T-cell (primary cell): ENCODE results near the gene RPS6KA2. TPM values are rescaled to one million over a fixed set of nuclear protein-coding genes. Genes with fewer than 3 reads are reported as not detected.
"Not testable (repeated sequence)": the region's sequence is repeated elsewhere in the genome, so short reads cannot be mapped to it uniquely, and the experiment has no call there.

Experiments used
- ATAC-seq, 4 experiments: fragments of 200-7000 bp in 3 of 4; fragments of 150-1000 bp in 1 of 4; cut with Tn5 transposase; replicated peaks in 1 of 4; 1 replicate in 3 of 4; 2 replicates in 1 of 4; pipeline ENCODE4 v1.10.0; 2021; ENCODE audit warnings: moderate library complexity in 3 of 4, mild to moderate bottlenecking in 2 of 4, moderate number of reproducible peaks in 1 of 4
- CTCF ChIA-PET, 2 donors: fragments of 300-600 bp; sonication (Branson Sonifier 250); formaldehyde crosslinking; loops; one replicate each; lab custom pipeline; 2022; ENCODE audit warnings: antibody characterized with exemption in 2 of 2; lab: Charles Lee
- POLR2A ChIA-PET, 2 donors: fragments of 300-600 bp; sonication (Branson Sonifier 250); formaldehyde crosslinking; loops; one replicate each; lab custom pipeline; 2022; ENCODE audit warnings: antibody characterized with exemption in 2 of 2; lab: Charles Lee
- DNase-seq, 35 experiments: peaks; one replicate each; pipeline versions ENCODE4 v3.0.0 to v3.0.0-alpha.2; 2013 to 2023
- H3K27ac ChIP-seq: one replicate; pipeline ENCODE4 v1.5.1; 2013; ENCODE audit warnings: low read length
- H3K27me3 ChIP-seq, 2 experiments: replicated peaks in 1 of 2; 1 replicate in 1 of 2; 2 replicates in 1 of 2; pipeline versions ENCODE4 v1.6.1 to v1.7.0; 2013; ENCODE audit warnings: low read length in 1 of 2, mixed read lengths in 1 of 2; ENCODE audit not compliant: control insufficient read depth in 2 of 2, insufficient read depth in 2 of 2; ENCODE audit errors: extremely low read depth in 1 of 2
- H3K36me3 ChIP-seq, 2 donors: 1 replicate in 1 of 2; 2 replicates in 1 of 2; pipeline versions ENCODE4 v1.6.1 to v1.7.0; 2013; ENCODE audit warnings: low read length in 1 of 2; ENCODE audit not compliant: control insufficient read depth in 2 of 2, insufficient read depth in 1 of 2; ENCODE audit errors: extremely low read depth in 1 of 2
- H3K4me1 ChIP-seq, 2 experiments: 1 replicate in 1 of 2; 2 replicates in 1 of 2; pipeline versions ENCODE4 v1.6.1 to v1.7.0; 2013; ENCODE audit warnings: low read length in 2 of 2, mixed read lengths in 1 of 2; ENCODE audit not compliant: insufficient read depth in 2 of 2, control insufficient read depth in 1 of 2; ENCODE audit errors: extremely low read depth in 1 of 2
- H3K4me3 ChIP-seq, 2 donors: 1 replicate in 1 of 2; 2 replicates in 1 of 2; pipeline versions ENCODE4 v1.5.1 to v1.7.0; 2013; ENCODE audit warnings: mild to moderate bottlenecking in 2 of 2, low read length in 1 of 2, moderate library complexity in 1 of 2; ENCODE audit not compliant: control insufficient read depth in 1 of 2; ENCODE audit errors: extremely low read depth in 1 of 2
- H3K9me3 ChIP-seq: 2 replicates; pipeline ENCODE4 v1.7.0; 2013
- H3K27ac Mint-ChIP-seq, 2 donors: one replicate each; pipeline ENCODE4 v1.8.0; 2020 to 2021; ENCODE audit warnings: mild to moderate bottlenecking in 2 of 2, mixed read lengths in 2 of 2
- H3K27me3 Mint-ChIP-seq, 2 donors: one replicate each; pipeline ENCODE4 v1.8.0; 2021 to 2022; ENCODE audit warnings: mixed read lengths in 2 of 2
- H3K36me3 Mint-ChIP-seq: one replicate; pipeline ENCODE4 v1.8.0; 2021; ENCODE audit warnings: mixed read lengths
- H3K4me1 Mint-ChIP-seq, 3 donors: one replicate each; pipeline ENCODE4 v1.8.0; 2020 to 2022; ENCODE audit warnings: mixed read lengths in 3 of 3, mild to moderate bottlenecking in 1 of 3
- H3K4me3 Mint-ChIP-seq, 3 donors: one replicate each; pipeline ENCODE4 v1.8.0; 2020 to 2022; ENCODE audit warnings: mild to moderate bottlenecking in 3 of 3, mixed read lengths in 3 of 3, moderate library complexity in 3 of 3
- H3K9me3 Mint-ChIP-seq, 3 donors: one replicate each; pipeline ENCODE4 v1.8.0; 2020 to 2022; ENCODE audit warnings: mixed read lengths in 3 of 3
- WGBS: methylation state at CpG from one replicate; pipeline ENCODE4 v1.1.5; 2013; ENCODE audit warnings: missing lambda C conversion rate; ENCODE audit not compliant: insufficient coverage; 5-methylcytosine and 5-hydroxymethylcytosine counted together
- total RNA-seq, 35 experiments: library from RNA in 6 of 35; stranded (reverse) in 6 of 35; fragments of 120-200 nt in 1 of 35; gene quantifications; one replicate each; pipeline versions ENCODE4 v1.2.1 to v1.2.4 and lab custom pipeline; 2013 to 2026

The RPS6KA2 gene
- total RNA-seq, 5 donors from 2014 or later (not counting 1 experiment from before 2014, with no cell fraction given), result 4.1 to 21.5 (median 12.4) TPM

DNA sequence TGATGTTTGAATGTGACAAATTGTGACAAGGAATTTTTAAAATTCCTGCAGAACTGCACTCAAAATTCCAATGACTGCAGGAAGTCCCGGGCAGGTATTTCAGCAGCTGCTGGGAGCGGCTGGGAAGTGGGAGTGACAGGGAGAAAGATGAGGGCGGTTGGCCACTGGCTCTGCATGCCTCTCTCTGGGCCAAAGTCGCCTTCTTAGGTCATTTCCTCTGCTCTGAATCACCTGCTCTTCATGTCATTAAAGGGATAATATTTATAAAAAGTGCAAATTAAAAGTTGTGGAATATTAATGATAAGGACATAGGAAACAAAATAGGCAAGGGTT is 84.5 kb downstream of the RPS6KA2 start:
- no peak for ATAC-seq
- H3K36me3 Mint-ChIP-seq, result peaks cover 1% of the 10 kb centered on the region
- POLR2A ChIA-PET, result no interaction called here

GRCh38 chr6:166541876-166542579 is 85.0 kb downstream of the RPS6KA2 start:
- H3K36me3 ChIP-seq, result no peaks in the 10 kb centered on the region
- peak overlapping the region; percentile 81 for H3K27ac ChIP-seq
- H3K27ac Mint-ChIP-seq, result peak overlapping the region; percentile 87 to 89
- ChIA-PET POLR2A (interaction anchor here in 1 of 2 donors (1.8 kb wide), 1 partner anchor 54 kb away, joined by 4 read pairs; no protein-coding TSS in a partner anchor), CTCF (interaction anchor here in 1 of 2 donors (1.0 to 1.4 kb wide), 2 partner anchors 85 to 161 kb away, joined by 5 to 7 read pairs; partner anchors contain the start of gene RPS6KA2)
- H3K4me3 ChIP-seq, result peak overlapping the region in 1 of 2 donors; percentile 49
- peak in 1 of 35 experiments; percentile 59 for DNase-seq
- ATAC-seq, result peak in 1 of 4 experiments; percentile 47
- H3K9me3 ChIP-seq, result no peaks in the 10 kb centered on the region
- no peaks in the 10 kb centered on the region for H3K27me3 Mint-ChIP-seq
- no peaks in the 10 kb centered on the region for H3K9me3 Mint-ChIP-seq
- no peaks in the 10 kb centered on the region for H3K27me3 ChIP-seq
- H3K4me1 ChIP-seq, result peaks cover 5 to 23% of the 10 kb centered on the region in 2 experiments
- H3K4me3 Mint-ChIP-seq, result peak overlapping the region; percentile 64 to 80 (median 76)
- peaks cover 30 to 32% (median 31%) of the 10 kb centered on the region in 3 donors for H3K4me1 Mint-ChIP-seq
- H3K36me3 Mint-ChIP-seq, result peaks cover 7% of the 10 kb centered on the region
- WGBS, result 50% methylated on average over 8 of the region's 12 CpGs

More for the DNA sequence above, 84.5 kb downstream of the RPS6KA2 start:
- H3K4me3 Mint-ChIP-seq, result no peak overlapping the region
- no peaks in the 10 kb centered on the region for H3K9me3 Mint-ChIP-seq
- H3K27me3 Mint-ChIP-seq, result no peaks in the 10 kb centered on the region
- H3K4me1 Mint-ChIP-seq, result peaks cover 30 to 32% (median 31%) of the 10 kb centered on the region in 3 donors
- H3K27ac Mint-ChIP-seq, result no peak overlapping the region
- peak overlapping the region; percentile 81 for H3K27ac ChIP-seq
- no peaks in the 10 kb centered on the region for H3K36me3 ChIP-seq
- H3K9me3 ChIP-seq, result no peaks in the 10 kb centered on the region
- H3K4me3 ChIP-seq, result no peak overlapping the region
- no peaks in the 10 kb centered on the region for H3K27me3 ChIP-seq
- CTCF ChIA-PET, result no interaction called here
- WGBS, result no CpG with 5 or more reads among the region's 4 CpGs
- DNase-seq, result no peak
- peaks cover 5 to 23% of the 10 kb centered on the region in 2 experiments for H3K4me1 ChIP-seq

GRCh38 chr6:166541366-166541765 is 85.7 kb downstream of the RPS6KA2 start:
- no peak for ATAC-seq
- no peak for DNase-seq
- H3K4me1 Mint-ChIP-seq, result peaks cover 30 to 32% (median 31%) of the 10 kb centered on the region in 3 donors
- 67% methylated on average over 12 of the region's 12 CpGs for WGBS
- H3K9me3 ChIP-seq, result no peaks in the 10 kb centered on the region
- H3K36me3 ChIP-seq, result no peaks in the 10 kb centered on the region
- ChIA-PET CTCF (interaction anchor here in 1 of 2 donors (0.9 to 1.4 kb wide), 4 partner anchors 10 to 160 kb away, joined by 3 to 7 read pairs (median 4); partner anchors contain the start of gene RPS6KA2), POLR2A (interaction anchor here (0.7 to 1.8 kb wide), 2 partner anchors 53 kb away, joined by 4 read pairs; no protein-coding TSS in a partner anchor)
- no peaks in the 10 kb centered on the region for H3K27me3 ChIP-seq
- H3K27me3 Mint-ChIP-seq, result no peaks in the 10 kb centered on the region
- peak overlapping the region; percentile 64 to 80 (median 76) for H3K4me3 Mint-ChIP-seq
- H3K4me3 ChIP-seq, result peak overlapping the region in 1 of 2 donors; percentile 49
- peaks cover 8% of the 10 kb centered on the region for H3K36me3 Mint-ChIP-seq
- H3K27ac Mint-ChIP-seq, result peak overlapping the region; percentile 87 to 89
- peaks cover 5 to 23% of the 10 kb centered on the region in 2 experiments for H3K4me1 ChIP-seq
- peak overlapping the region; percentile 81 for H3K27ac ChIP-seq
- no peaks in the 10 kb centered on the region for H3K9me3 Mint-ChIP-seq

DNA sequence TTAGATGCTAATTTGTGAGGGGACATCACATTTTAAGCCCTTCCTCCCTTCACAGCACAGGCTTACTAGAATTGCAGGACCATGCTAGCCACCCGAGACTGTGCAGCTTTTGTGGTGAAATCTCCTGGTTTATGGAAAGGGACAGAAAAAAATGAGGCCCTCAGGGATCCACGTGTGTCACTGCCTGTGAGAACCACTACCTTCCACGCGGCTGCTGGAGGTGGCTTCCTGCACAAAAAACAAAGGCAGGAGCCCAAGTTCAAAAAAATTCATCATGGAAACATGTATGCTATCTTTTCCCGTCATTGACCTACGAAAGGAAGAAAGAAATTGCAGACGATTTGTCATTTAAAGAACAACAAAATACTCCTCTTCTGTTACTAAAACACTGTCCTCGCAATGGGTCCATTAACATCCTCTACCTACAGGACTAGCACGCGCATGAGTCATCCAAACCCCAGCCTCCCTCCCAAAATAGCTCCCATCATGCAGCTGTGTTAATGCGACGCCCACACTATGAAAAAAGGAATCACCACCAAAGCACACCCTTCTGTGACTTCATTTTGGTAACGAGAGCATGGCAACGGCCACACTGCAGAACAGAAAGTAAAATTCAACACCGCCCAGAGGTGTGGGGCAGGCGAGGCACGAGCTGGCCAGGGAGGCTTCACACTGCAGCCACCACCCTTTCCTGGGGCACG is 86.3 kb downstream of the RPS6KA2 start:
- H3K9me3 Mint-ChIP-seq, result no peaks in the 10 kb centered on the region
- peak overlapping the region; percentile 81 for H3K27ac ChIP-seq
- peak; percentile 21 to 80 (median 48) for DNase-seq
- H3K36me3 Mint-ChIP-seq, result peaks cover 8% of the 10 kb centered on the region
- H3K27me3 Mint-ChIP-seq, result no peaks in the 10 kb centered on the region
- H3K4me3 ChIP-seq, result peak overlapping the region in 1 of 2 donors; percentile 49
- POLR2A ChIA-PET, result interaction anchor here (0.7 to 1.8 kb wide), 2 partner anchors 52 kb away, joined by 4 read pairs; no protein-coding TSS in a partner anchor
- peak overlapping the region; percentile 87 to 89 for H3K27ac Mint-ChIP-seq
- CTCF ChIA-PET, result interaction anchor here in 1 of 2 donors (0.9 to 1.4 kb wide), 4 partner anchors 9 to 159 kb away, joined by 3 to 7 read pairs (median 4); partner anchors contain the start of gene RPS6KA2
- no peaks in the 10 kb centered on the region for H3K36me3 ChIP-seq
- H3K4me1 ChIP-seq, result peaks cover 5 to 23% of the 10 kb centered on the region in 2 experiments
- WGBS, result 45% methylated on average over 9 of the region's 18 CpGs
- peaks cover 30 to 32% (median 31%) of the 10 kb centered on the region in 3 donors for H3K4me1 Mint-ChIP-seq
- peak overlapping the region; percentile 64 to 80 (median 76) for H3K4me3 Mint-ChIP-seq
- ATAC-seq, result peak; percentile 83 to 97 (median 89)
- H3K27me3 ChIP-seq, result no peaks in the 10 kb centered on the region
- no peaks in the 10 kb centered on the region for H3K9me3 ChIP-seq

DNA sequence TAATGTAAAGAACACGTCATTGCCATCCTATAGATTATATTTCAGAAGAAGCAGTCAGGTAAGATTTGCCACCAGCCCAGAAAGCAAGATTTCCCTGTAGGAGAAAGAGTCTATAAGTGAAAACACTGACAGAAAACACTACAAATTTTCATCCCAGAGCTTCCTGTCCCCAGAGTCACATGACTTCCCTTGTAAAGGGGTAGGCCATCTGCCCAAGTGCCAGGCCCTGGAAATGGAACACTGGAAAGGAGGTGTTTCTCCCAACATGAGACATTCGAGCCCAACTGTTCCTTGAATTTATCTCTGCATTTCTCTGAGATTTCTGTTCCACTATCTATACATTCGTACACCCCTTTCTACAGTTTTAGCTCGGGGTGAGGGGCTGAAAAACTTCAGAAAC is 87.5 kb downstream of the RPS6KA2 start:
- Histone ChIP-seq H3K27ac (no peak overlapping the region), H3K4me1 (peaks cover 5 to 23% of the 10 kb centered on the region in 2 experiments), H3K9me3 (no peaks in the 10 kb centered on the region), H3K4me3 (no peak overlapping the region), H3K27me3 (no peaks in the 10 kb centered on the region), H3K36me3 (no peaks in the 10 kb centered on the region)
- no peaks in the 10 kb centered on the region for H3K9me3 Mint-ChIP-seq
- ChIA-PET POLR2A (interaction anchor here in 1 of 2 donors (0.5 to 1.0 kb wide), 2 partner anchors 87 to 160 kb away, joined by 3 to 4 read pairs; partner anchors contain the start of gene RPS6KA2), CTCF (no interaction called here)
- WGBS, result no CpG with 5 or more reads among the region's 4 CpGs
- H3K27ac Mint-ChIP-seq, result no peak overlapping the region
- DNase-seq (no peak), ATAC-seq (no peak)
- peaks cover 11% of the 10 kb centered on the region for H3K36me3 Mint-ChIP-seq
- H3K27me3 Mint-ChIP-seq, result no peaks in the 10 kb centered on the region
- H3K4me3 Mint-ChIP-seq, result no peak overlapping the region
- peaks cover 30 to 32% (median 31%) of the 10 kb centered on the region in 3 donors for H3K4me1 Mint-ChIP-seq

DNA sequence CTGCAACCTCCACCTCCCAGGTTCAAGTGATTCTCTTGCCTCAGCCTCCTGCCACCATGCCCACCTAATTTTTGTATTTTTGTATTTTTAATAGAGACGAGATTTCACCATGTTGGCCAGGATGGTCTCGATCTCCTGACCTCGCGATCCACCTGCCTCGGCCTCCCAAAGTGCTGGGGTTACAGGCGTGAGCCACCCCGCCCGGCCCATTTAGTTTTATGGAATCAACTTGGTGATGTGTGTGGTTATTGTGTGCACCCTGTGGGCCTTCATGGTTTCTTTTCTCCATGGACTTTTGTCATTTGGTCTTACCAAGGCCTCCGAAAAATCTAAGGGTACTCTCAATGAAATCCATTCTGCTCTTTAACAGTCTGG is 88.1 kb downstream of the RPS6KA2 start:
- H3K27ac ChIP-seq, H3K27ac Mint-ChIP-seq, H3K36me3 ChIP-seq, H3K9me3 Mint-ChIP-seq, CTCF ChIA-PET, ATAC-seq, H3K9me3 ChIP-seq, DNase-seq, H3K27me3 ChIP-seq, H3K27me3 Mint-ChIP-seq, H3K4me3 ChIP-seq: not testable (repeated sequence)
- H3K4me1 ChIP-seq, result peaks cover 5 to 23% of the 10 kb centered on the region in 2 experiments
- H3K4me3 Mint-ChIP-seq, result peak overlapping the region in 1 of 3 donors; percentile 9
- POLR2A ChIA-PET, result interaction anchor here in 1 of 2 donors (0.5 kb wide), 1 partner anchor 159 kb away, joined by 3 read pairs; no protein-coding TSS in a partner anchor
- WGBS, result 92% methylated on average over 6 of the region's 9 CpGs
- H3K4me1 Mint-ChIP-seq, result peaks cover 30 to 32% (median 31%) of the 10 kb centered on the region in 3 donors
- peaks cover 11% of the 10 kb centered on the region for H3K36me3 Mint-ChIP-seq
